Adrenal gland (tissue), 5 donors: ENCODE results near the gene DGKA.
"Not testable (repeated sequence)": the region's sequence is repeated elsewhere in the genome, so short reads cannot be mapped to it uniquely, and the experiment has no call there.

Experiments used
- CTCF ChIP-seq, 6 experiments: fragments of 450-650 bp in 4 of 6; fragments of 200-600 bp in 2 of 6; sonication (generic) in 1 of 6; IDR thresholded peaks; 1 replicate in 5 of 6; 2 replicates in 1 of 6; pipeline versions ENCODE4 v1.5.1 to v1.8.0; 2016 to 2021; ENCODE audit warnings: antibody characterized with exemption in 6 of 6, mild to moderate bottlenecking in 2 of 6, moderate library complexity in 1 of 6
- POLR2A ChIP-seq, 2 donors: fragments of 450-650 bp; IDR thresholded peaks; one replicate each; pipeline ENCODE4 v1.6.1; 2017; ENCODE audit warnings: antibody characterized with exemption in 2 of 2, mild to moderate bottlenecking in 2 of 2, moderate library complexity in 1 of 2
- donor health status: DM: no; HTN: no; CAD: no.

DNA sequence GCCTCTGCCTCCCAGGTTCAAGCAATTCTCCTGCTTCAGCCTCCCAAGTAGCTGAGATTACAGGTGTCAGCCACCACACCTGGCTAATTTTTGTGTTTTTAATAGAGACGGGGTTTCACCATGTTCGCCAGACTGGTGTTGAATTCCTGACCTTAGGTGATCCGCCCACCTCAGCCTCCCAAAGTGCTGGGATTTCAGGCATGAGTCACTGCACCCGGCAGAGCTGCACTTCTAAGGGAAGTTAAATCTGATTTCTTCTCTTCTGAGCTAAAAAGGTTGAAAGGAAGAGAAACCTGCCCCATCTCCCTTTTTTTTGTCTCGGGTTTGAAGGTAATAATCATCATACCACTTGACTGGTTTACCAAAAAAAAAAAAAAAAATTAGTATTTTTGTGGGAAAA is 50.9 kb downstream of the DGKA start:
- not testable (repeated sequence) for TF ChIP-seq CTCF, POLR2A (IDR thresholded peaks at IDR 0.05)
